Measurements from ENCODE around the gene PDCD2. TPM values are rescaled to one million over a fixed set of nuclear protein-coding genes. Genes with fewer than 3 reads are reported as not detected.
"Not testable (repeated sequence)": the region's sequence is repeated elsewhere in the genome, so short reads cannot be mapped to it uniquely, and the experiment has no call there.

PDCD2 gene
- total RNA-seq (2021; fragmentation: NEBNext Ultra II Directional; extraction: Animal tissue kit (Norgen Biotek cat#: 25700)): 10 to 100 TPM; 62.3 to 73.7 (median 69.0) TPM
- long read RNA-seq, transcript PDCD2-209 (6 exons, 1,082 nt): minor isoform, 6 of 51 reads
- long read RNA-seq, transcript PDCD2-208 (6 exons, 3,378 nt): major isoform, 22 of 51 reads
- long read RNA-seq, partial matches to known transcripts: 8 of 51 reads
- long read RNA-seq, other reads (novel, unspliced or antisense): 3 of 51 reads

GRCh38 chr6:170584181-170584953 lies at the start of gene PDCD2:
TSS of gene PDCD2 (minus strand) at chr6:170584637. CDS start at chr6:170584581, 56 bp downstream.
- Mint-ChIP-seq H3K27ac (peak within 1 kb of the TSS; percentile 91), H3K27me3 (ENCODE audit: insufficient read depth) (peaks cover 2% of the 10 kb centered on the region; the same call in 1 of the 2 replicates), H3K9me3 (no peaks in the 10 kb centered on the region; the same call in 1 of the 2 replicates), H3K36me3 (ENCODE audit: low read depth) (peaks cover 32% of the 10 kb centered on the region), H3K4me3 (peak within 1 kb of the TSS; percentile 98), H3K4me1 (ENCODE audit: low read depth) (peaks cover 22% of the 10 kb centered on the region)
- TF ChIP-seq CTCF (IDR thresholded peaks at IDR 0.05): no peak
- peak; percentile 90 for DNase-seq

GRCh38 chr6:170616020-170616554 lies 31.6 kb upstream of the PDCD2 start:
- H3K4me1 Mint-ChIP-seq (ENCODE audit: low read depth); H3K36me3 Mint-ChIP-seq (ENCODE audit: low read depth); H3K27ac Mint-ChIP-seq; H3K4me3 Mint-ChIP-seq; H3K27me3 Mint-ChIP-seq (ENCODE audit: insufficient read depth); DNase-seq; H3K9me3 Mint-ChIP-seq: not testable (repeated sequence)

- H3K27me3 Mint-ChIP-seq (ENCODE audit: insufficient read depth); DNase-seq; H3K4me1 Mint-ChIP-seq (ENCODE audit: low read depth); H3K9me3 Mint-ChIP-seq; H3K4me3 Mint-ChIP-seq; H3K36me3 Mint-ChIP-seq (ENCODE audit: low read depth); H3K27ac Mint-ChIP-seq: not testable (repeated sequence)
Measured at GRCh38 chr6:170612256-170612804, 27.9 kb upstream of the PDCD2 start.

- not testable (repeated sequence) for H3K4me3 Mint-ChIP-seq; H3K36me3 Mint-ChIP-seq (ENCODE audit: low read depth); H3K9me3 Mint-ChIP-seq; DNase-seq; H3K27ac Mint-ChIP-seq; H3K4me1 Mint-ChIP-seq (ENCODE audit: low read depth); H3K27me3 Mint-ChIP-seq (ENCODE audit: insufficient read depth)
- TF ChIP-seq CTCF (IDR thresholded peaks at IDR 0.05): peak; percentile 8; the same call in 1 of the 2 replicates
Measured at GRCh38 chr6:170609225-170609624, 24.8 kb upstream of the PDCD2 start.

GRCh38 chr6:170605574-170606259 lies 21.3 kb upstream of the PDCD2 start:
- Mint-ChIP-seq H3K27ac (no peak overlapping the region), H3K4me1 (ENCODE audit: low read depth) (no peaks in the 10 kb centered on the region), H3K27me3 (ENCODE audit: insufficient read depth) (peaks cover 2% of the 10 kb centered on the region)

More at GRCh38 chr6:170605574-170606259, 21.3 kb upstream of the PDCD2 start:
- no peak overlapping the region for H3K4me3 Mint-ChIP-seq
- no peak for TF ChIP-seq CTCF (IDR thresholded peaks at IDR 0.05)
- DNase-seq: no peak
- H3K9me3 Mint-ChIP-seq: no peaks in the 10 kb centered on the region
- H3K36me3 Mint-ChIP-seq (ENCODE audit: low read depth): no peaks in the 10 kb centered on the region

All from HFFc6 (cell line).